H9 (cell line): ENCODE results near the gene PGK1. TPM values are rescaled to one million over a fixed set of nuclear protein-coding genes. Genes with fewer than 3 reads are reported as not detected.

ENCODE experiments used
- DNase-seq: peaks from one replicate; pipeline ENCODE4 v3.0.0-alpha.2; 2017
- H2AFZ ChIP-seq: one replicate; pipeline ENCODE4 v1.6.1; 2013; ENCODE audit warnings: mild to moderate bottlenecking, low read length, control low read depth, moderate library complexity
- H2AK5ac ChIP-seq: 2 replicates; pipeline ENCODE4 v1.6.1; 2013; ENCODE audit warnings: low read length, control low read depth, mixed read lengths; ENCODE audit not compliant: insufficient read length
- H2BK120ac ChIP-seq: one replicate; pipeline ENCODE4 v1.6.1; 2013; ENCODE audit warnings: low read depth, mild to moderate bottlenecking, low read length, control low read depth, inconsistent platforms; ENCODE audit not compliant: poor library complexity, severe bottlenecking
- H2BK12ac ChIP-seq: 2 replicates; pipeline ENCODE4 v1.6.1; 2013; ENCODE audit warnings: low read length, control low read depth, mixed read lengths, low read depth; ENCODE audit not compliant: insufficient read length
- H2BK15ac ChIP-seq: 2 replicates; pipeline ENCODE4 v1.6.1; 2013; ENCODE audit warnings: low read depth, low read length, control low read depth
- H2BK20ac ChIP-seq: one replicate; pipeline ENCODE4 v1.6.1; 2013; ENCODE audit warnings: low read depth, mild to moderate bottlenecking, low read length, control low read depth, inconsistent platforms; ENCODE audit not compliant: poor library complexity, severe bottlenecking
- H2BK5ac ChIP-seq: 2 replicates; pipeline ENCODE4 v1.6.1; 2013; ENCODE audit warnings: low read length, control low read depth, mixed read lengths; ENCODE audit not compliant: insufficient read length
- H3K14ac ChIP-seq: 2 replicates; pipeline ENCODE4 v1.6.1; 2013; ENCODE audit warnings: low read length, control low read depth; ENCODE audit not compliant: insufficient read depth
- H3K18ac ChIP-seq: 2 replicates; pipeline ENCODE4 v1.6.1; 2013; ENCODE audit warnings: low read depth, mild to moderate bottlenecking, mixed read lengths, low read length, control low read depth; ENCODE audit not compliant: insufficient read length
- H3K23ac ChIP-seq: 2 replicates; pipeline ENCODE4 v1.6.1; 2013; ENCODE audit warnings: low read length, control low read depth, mixed read lengths, low read depth; ENCODE audit not compliant: insufficient read length
- H3K23me2 ChIP-seq: 2 replicates; pipeline ENCODE4 v1.6.1; 2013; ENCODE audit warnings: low read depth, mild to moderate bottlenecking, mixed read lengths, low read length, control low read depth; ENCODE audit not compliant: insufficient read length, poor library complexity, severe bottlenecking
- H3K27ac ChIP-seq: 2 replicates; pipeline ENCODE4 v1.5.1; 2013; ENCODE audit warnings: low read length, control low read depth, mixed read lengths, low read depth; ENCODE audit not compliant: insufficient read length
- H3K27me3 ChIP-seq: 2 replicates; pipeline ENCODE4 v1.6.1; 2013; ENCODE audit warnings: low read length, control low read depth, inconsistent platforms; ENCODE audit not compliant: insufficient read depth
- H3K4ac ChIP-seq: 2 replicates; pipeline ENCODE4 v1.6.1; 2013; ENCODE audit warnings: low read depth, mild to moderate bottlenecking, control low read depth, inconsistent platforms, low read length, moderate library complexity
- H3K4me1 ChIP-seq: 2 replicates; pipeline ENCODE4 v1.6.1; 2013; ENCODE audit warnings: low read length, control low read depth, inconsistent platforms; ENCODE audit not compliant: insufficient read depth
- H3K4me2 ChIP-seq: 2 replicates; pipeline ENCODE4 v1.6.1; 2013; ENCODE audit warnings: low read length, control low read depth, mixed read lengths; ENCODE audit not compliant: insufficient read length, insufficient read depth
- H3K56ac ChIP-seq: 2 replicates; pipeline ENCODE4 v1.6.1; 2013; ENCODE audit warnings: low read depth, mild to moderate bottlenecking, mixed read lengths, low read length, control low read depth; ENCODE audit not compliant: insufficient read length
- H3K79me1 ChIP-seq: 2 replicates; pipeline ENCODE4 v1.6.1; 2013; ENCODE audit warnings: low read depth, mild to moderate bottlenecking, moderate library complexity, low read length, control low read depth, inconsistent platforms; ENCODE audit not compliant: insufficient read depth, poor library complexity, severe bottlenecking
- H3K79me2 ChIP-seq: 2 replicates; pipeline ENCODE4 v1.6.1; 2013; ENCODE audit warnings: low read length, control low read depth, inconsistent platforms; ENCODE audit not compliant: insufficient read depth
- H3K9ac ChIP-seq: 2 replicates; pipeline ENCODE4 v1.6.1; 2013; ENCODE audit warnings: low read length, control low read depth, mixed read lengths; ENCODE audit not compliant: insufficient read length; ENCODE audit errors: extremely low read depth
- H3K9me3 ChIP-seq: one replicate; pipeline ENCODE4 v1.6.1; 2013; ENCODE audit warnings: low read depth, low read length, inconsistent platforms; ENCODE audit not compliant: control insufficient read depth
- H3T11ph ChIP-seq: one replicate; pipeline ENCODE4 v1.6.1; 2013; ENCODE audit warnings: mild to moderate bottlenecking, low read length, control low read depth, inconsistent platforms
- H4K20me1 ChIP-seq: one replicate; pipeline ENCODE4 v1.6.1; 2013; ENCODE audit not compliant: control insufficient read depth, insufficient read length, insufficient read depth
- H4K5ac ChIP-seq: 2 replicates; pipeline ENCODE4 v1.6.1; 2013; ENCODE audit warnings: low read depth, mild to moderate bottlenecking, mixed read lengths, low read length, control low read depth; ENCODE audit not compliant: insufficient read length
- H4K8ac ChIP-seq: replicated peaks from 2 replicates; pipeline ENCODE4 v1.6.1; 2013; ENCODE audit warnings: low read length, control low read depth, mixed read lengths, low read depth; ENCODE audit not compliant: insufficient read length
- H4K91ac ChIP-seq: 2 replicates; pipeline ENCODE4 v1.6.1; 2013; ENCODE audit warnings: low read depth, mild to moderate bottlenecking, moderate library complexity, mixed read lengths, low read length, control low read depth; ENCODE audit not compliant: insufficient read length
- H3K27ac Mint-ChIP-seq, 3 experiments: 2 replicates in 2 of 3; 3 replicates in 1 of 3; pipeline ENCODE4 v1.8.0; 2020 to 2021; ENCODE audit warnings: mixed read lengths in 3 of 3, mild to moderate bottlenecking in 1 of 3, moderate library complexity in 1 of 3
- H3K27me3 Mint-ChIP-seq: 2 replicates; pipeline ENCODE4 v1.8.0; 2021; ENCODE audit warnings: low read depth, mild to moderate bottlenecking, moderate library complexity, mixed read lengths
- H3K36me3 Mint-ChIP-seq, 3 experiments: 2 replicates in 2 of 3; 3 replicates in 1 of 3; pipeline ENCODE4 v1.8.0; 2020 to 2021; ENCODE audit warnings: low read depth in 3 of 3, mixed read lengths in 3 of 3; ENCODE audit not compliant: insufficient read depth in 1 of 3
- H3K4me1 Mint-ChIP-seq, 2 experiments: 2 replicates each; pipeline ENCODE4 v1.8.0; 2020; ENCODE audit warnings: mixed read lengths in 2 of 2
- H3K4me3 Mint-ChIP-seq, 2 experiments: 2 replicates in 1 of 2; 3 replicates in 1 of 2; pipeline ENCODE4 v1.8.0; 2020 to 2021; ENCODE audit warnings: mild to moderate bottlenecking in 2 of 2, mixed read lengths in 2 of 2, moderate library complexity in 1 of 2
- H3K9me3 Mint-ChIP-seq, 2 experiments: 2 replicates in 1 of 2; 3 replicates in 1 of 2; pipeline ENCODE4 v1.8.0; 2020; ENCODE audit warnings: mild to moderate bottlenecking in 2 of 2, mixed read lengths in 2 of 2, moderate library complexity in 1 of 2
- WGBS: extraction: QIAGEN DNeasy Blood & Tissue Kit; methylation state at CpG from one replicate; pipeline ENCODE4 v1.1.7; 2013; ENCODE audit warnings: missing lambda C conversion rate, low lambda C conversion rate, mixed read lengths; ENCODE audit not compliant: insufficient read length; ENCODE audit errors: extremely low coverage; 5-methylcytosine and 5-hydroxymethylcytosine counted together
- total RNA-seq: library from RNA; stranded (reverse); gene quantifications from 2 replicates; pipeline ENCODE4 v1.2.1, GENCODE V29; 2021
- TF ChIP-seq, protein P1 (sequence below): fragments of 200-600 bp; sonication (generic); conservative IDR thresholded peaks from 3 replicates; pipeline ENCODE4 v1.8.0; 2021; ENCODE audit warnings: antibody characterized with exemption, mild to moderate bottlenecking

PGK1 gene
- total RNA-seq, 1 experiment from 2014 or later: 581 TPM

DNA sequence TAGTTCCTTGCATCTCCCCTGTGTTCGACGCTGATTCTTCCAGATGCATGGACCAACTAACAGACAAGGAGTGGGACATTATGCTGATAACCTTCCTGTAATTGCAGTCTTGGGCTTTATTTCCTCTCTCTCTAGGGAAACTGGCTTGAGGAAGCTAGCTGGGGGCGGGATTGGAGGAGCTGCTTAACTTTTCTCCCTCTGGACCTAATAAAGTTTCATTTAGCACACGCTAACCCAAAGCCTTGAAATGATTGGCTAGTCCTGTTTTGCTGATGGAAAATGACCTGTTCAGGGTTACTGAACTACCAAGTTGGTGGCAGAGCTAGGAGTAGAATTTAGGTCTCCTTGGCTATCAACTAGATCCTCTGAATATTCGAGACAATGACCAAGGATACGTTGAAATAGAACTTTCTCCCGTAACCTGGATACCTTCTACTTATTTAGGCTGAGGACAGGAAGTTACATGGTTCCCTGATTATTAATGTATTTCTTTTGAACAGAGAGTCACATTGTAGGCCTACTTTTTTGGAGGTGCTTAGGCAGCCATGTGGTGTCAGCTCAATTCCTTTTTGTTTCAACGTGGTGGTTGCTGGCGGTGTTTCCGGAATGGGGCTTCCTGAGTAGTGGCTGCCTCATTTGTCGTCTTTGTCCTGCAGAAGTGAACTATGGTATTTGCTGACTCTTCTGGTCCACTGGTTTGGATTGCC, 2.0 kb downstream of the PGK1 start:
- H3K23me2 ChIP-seq: peaks cover 4% of the 10 kb centered on the region
- peaks cover 2% of the 10 kb centered on the region for H4K20me1 ChIP-seq
- H3K23ac ChIP-seq: no peak overlapping the region
- H3K9me3 Mint-ChIP-seq: peaks cover 61 to 63% of the 10 kb centered on the region in 2 experiments
- H2BK20ac ChIP-seq: no peak overlapping the region
- H3T11ph ChIP-seq: no peak overlapping the region
- H4K91ac ChIP-seq: no peak overlapping the region
- TF ChIP-seq, protein P1, sequence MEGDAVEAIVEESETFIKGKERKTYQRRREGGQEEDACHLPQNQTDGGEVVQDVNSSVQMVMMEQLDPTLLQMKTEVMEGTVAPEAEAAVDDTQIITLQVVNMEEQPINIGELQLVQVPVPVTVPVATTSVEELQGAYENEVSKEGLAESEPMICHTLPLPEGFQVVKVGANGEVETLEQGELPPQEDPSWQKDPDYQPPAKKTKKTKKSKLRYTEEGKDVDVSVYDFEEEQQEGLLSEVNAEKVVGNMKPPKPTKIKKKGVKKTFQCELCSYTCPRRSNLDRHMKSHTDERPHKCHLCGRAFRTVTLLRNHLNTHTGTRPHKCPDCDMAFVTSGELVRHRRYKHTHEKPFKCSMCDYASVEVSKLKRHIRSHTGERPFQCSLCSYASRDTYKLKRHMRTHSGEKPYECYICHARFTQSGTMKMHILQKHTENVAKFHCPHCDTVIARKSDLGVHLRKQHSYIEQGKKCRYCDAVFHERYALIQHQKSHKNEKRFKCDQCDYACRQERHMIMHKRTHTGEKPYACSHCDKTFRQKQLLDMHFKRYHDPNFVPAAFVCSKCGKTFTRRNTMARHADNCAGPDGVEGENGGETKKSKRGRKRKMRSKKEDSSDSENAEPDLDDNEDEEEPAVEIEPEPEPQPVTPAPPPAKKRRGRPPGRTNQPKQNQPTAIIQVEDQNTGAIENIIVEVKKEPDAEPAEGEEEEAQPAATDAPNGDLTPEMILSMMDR: no peak
- peak overlapping the region; percentile 86 to 88 for H3K4me3 Mint-ChIP-seq
- H3K27ac ChIP-seq: no peak overlapping the region
- DNase-seq: no peak
- H3K4ac ChIP-seq: no peak overlapping the region
- no peak overlapping the region for H3K9ac ChIP-seq
- H3K4me1 ChIP-seq: no peaks in the 10 kb centered on the region
- no peaks in the 10 kb centered on the region for H3K79me1 ChIP-seq
- H4K5ac ChIP-seq: no peak overlapping the region
- no peak overlapping the region for H2AFZ ChIP-seq
- WGBS: no CpG with 5 or more reads among the region's 11 CpGs
- H3K79me2 ChIP-seq: peaks cover 46% of the 10 kb centered on the region
- no peak overlapping the region for H2BK120ac ChIP-seq
- no peak overlapping the region for H4K8ac ChIP-seq
- no peaks in the 10 kb centered on the region for H3K27me3 ChIP-seq
- no peak overlapping the region for H3K56ac ChIP-seq
- peaks cover 32 to 38% (median 35%) of the 10 kb centered on the region in 3 experiments for H3K36me3 Mint-ChIP-seq
- peaks cover 6% of the 10 kb centered on the region for H3K9me3 ChIP-seq
- peak overlapping the region; percentile 76 for H3K4me2 ChIP-seq
- H2BK12ac ChIP-seq: no peak overlapping the region
- no peak overlapping the region for H2BK5ac ChIP-seq
- H3K27ac Mint-ChIP-seq: 0 out of 7 replicates have a peak overlapping the region, but pooled peaks of 1 of the 3 experiments have one; percentile 12
- H3K27me3 Mint-ChIP-seq: no peaks in the 10 kb centered on the region
- no peak overlapping the region for H3K14ac ChIP-seq
- H3K4me1 Mint-ChIP-seq: peaks cover 24 to 40% of the 10 kb centered on the region in 2 experiments
- H2AK5ac ChIP-seq: no peak overlapping the region
- H3K18ac ChIP-seq: no peak overlapping the region
- no peak overlapping the region for H2BK15ac ChIP-seq
